ENCODE data around the gene OSBPL5.

The OSBPL5 gene, protein sequence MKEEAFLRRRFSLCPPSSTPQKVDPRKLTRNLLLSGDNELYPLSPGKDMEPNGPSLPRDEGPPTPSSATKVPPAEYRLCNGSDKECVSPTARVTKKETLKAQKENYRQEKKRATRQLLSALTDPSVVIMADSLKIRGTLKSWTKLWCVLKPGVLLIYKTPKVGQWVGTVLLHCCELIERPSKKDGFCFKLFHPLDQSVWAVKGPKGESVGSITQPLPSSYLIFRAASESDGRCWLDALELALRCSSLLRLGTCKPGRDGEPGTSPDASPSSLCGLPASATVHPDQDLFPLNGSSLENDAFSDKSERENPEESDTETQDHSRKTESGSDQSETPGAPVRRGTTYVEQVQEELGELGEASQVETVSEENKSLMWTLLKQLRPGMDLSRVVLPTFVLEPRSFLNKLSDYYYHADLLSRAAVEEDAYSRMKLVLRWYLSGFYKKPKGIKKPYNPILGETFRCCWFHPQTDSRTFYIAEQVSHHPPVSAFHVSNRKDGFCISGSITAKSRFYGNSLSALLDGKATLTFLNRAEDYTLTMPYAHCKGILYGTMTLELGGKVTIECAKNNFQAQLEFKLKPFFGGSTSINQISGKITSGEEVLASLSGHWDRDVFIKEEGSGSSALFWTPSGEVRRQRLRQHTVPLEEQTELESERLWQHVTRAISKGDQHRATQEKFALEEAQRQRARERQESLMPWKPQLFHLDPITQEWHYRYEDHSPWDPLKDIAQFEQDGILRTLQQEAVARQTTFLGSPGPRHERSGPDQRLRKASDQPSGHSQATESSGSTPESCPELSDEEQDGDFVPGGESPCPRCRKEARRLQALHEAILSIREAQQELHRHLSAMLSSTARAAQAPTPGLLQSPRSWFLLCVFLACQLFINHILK

GRCh38 chr11:3165152-3165705 lies at the start of gene OSBPL5:
TSS of gene OSBPL5 (minus strand) at chr11:3165310. CDS start at chr11:3129148, 36,162 bp downstream.
- Histone ChIP-seq H3K9me3 (ENCODE audit: insufficient read depth, low read depth, low read length) (no peaks in the 10 kb centered on the region), H3K4me3 (ENCODE audit: low read length) (peak within 1 kb of the TSS; percentile 78), H3K27ac (ENCODE audit: low read length) (no peak within 1 kb of the TSS), H3K9ac (ENCODE audit: low read depth, low read length) (peak within 1 kb of the TSS; percentile 13; the same call in 1 of the 2 replicates), H3K4me1 (ENCODE audit: insufficient read depth, low read length) (peaks cover 7% of the 10 kb centered on the region; the same call in 1 of the 2 replicates), H3K36me3 (ENCODE audit: insufficient read depth, low read depth, low read length) (no peaks in the 10 kb centered on the region), H3K27me3 (ENCODE audit: insufficient read depth, low read length) (peaks cover 86% of the 10 kb centered on the region)

- Histone ChIP-seq H3K27me3 (ENCODE audit: insufficient read depth, low read length) (peaks cover 13% of the 10 kb centered on the region), H3K36me3 (ENCODE audit: insufficient read depth, low read depth, low read length) (no peaks in the 10 kb centered on the region), H3K4me3 (ENCODE audit: low read length) (no peak overlapping the region), H3K9me3 (ENCODE audit: insufficient read depth, low read depth, low read length) (no peaks in the 10 kb centered on the region), H3K9ac (ENCODE audit: low read depth, low read length) (no peak overlapping the region), H3K27ac (ENCODE audit: low read length) (no peak overlapping the region), H3K4me1 (ENCODE audit: insufficient read depth, low read length) (no peaks in the 10 kb centered on the region; the same call in 1 of the 2 replicates)
Measured at GRCh38 chr11:3214420-3214699, 49.2 kb upstream of the OSBPL5 start.

GRCh38 chr11:3213659-3214419 lies 48.7 kb upstream of the OSBPL5 start:
- H3K36me3 ChIP-seq (ENCODE audit: insufficient read depth, low read depth, low read length), result no peaks in the 10 kb centered on the region
- no peaks in the 10 kb centered on the region; the same call in 1 of the 2 replicates for H3K4me1 ChIP-seq (ENCODE audit: insufficient read depth, low read length)
- no peak overlapping the region for H3K9ac ChIP-seq (ENCODE audit: low read depth, low read length)
- no peak overlapping the region for H3K27ac ChIP-seq (ENCODE audit: low read length)
- no peaks in the 10 kb centered on the region for H3K9me3 ChIP-seq (ENCODE audit: insufficient read depth, low read depth, low read length)
- H3K4me3 ChIP-seq (ENCODE audit: low read length), result no peak overlapping the region; the same call in 1 of the 2 replicates
- H3K27me3 ChIP-seq (ENCODE audit: insufficient read depth, low read length), result peaks cover 18% of the 10 kb centered on the region

GRCh38 chr11:3208272-3208671 lies 43.2 kb upstream of the OSBPL5 start:
- H3K4me3 ChIP-seq (ENCODE audit: low read length), result no peak overlapping the region
- H3K9ac ChIP-seq (ENCODE audit: low read depth, low read length), result no peak overlapping the region
- H3K27me3 ChIP-seq (ENCODE audit: insufficient read depth, low read length), result peaks cover 38% of the 10 kb centered on the region
- H3K9me3 ChIP-seq (ENCODE audit: insufficient read depth, low read depth, low read length), result no peaks in the 10 kb centered on the region
- no peaks in the 10 kb centered on the region for H3K36me3 ChIP-seq (ENCODE audit: insufficient read depth, low read depth, low read length)
- H3K4me1 ChIP-seq (ENCODE audit: insufficient read depth, low read length), result peaks cover 2% of the 10 kb centered on the region; the same call in 1 of the 2 replicates
- no peak overlapping the region for H3K27ac ChIP-seq (ENCODE audit: low read length)

- no peaks in the 10 kb centered on the region for H3K9me3 ChIP-seq (ENCODE audit: insufficient read depth, low read depth, low read length)
- H3K27ac ChIP-seq (ENCODE audit: low read length), result no peak overlapping the region
- H3K27me3 ChIP-seq (ENCODE audit: insufficient read depth, low read length), result peaks cover 44% of the 10 kb centered on the region
- H3K4me3 ChIP-seq (ENCODE audit: low read length), result no peak overlapping the region
- no peak overlapping the region for H3K9ac ChIP-seq (ENCODE audit: low read depth, low read length)
- peaks cover 2% of the 10 kb centered on the region; the same call in 1 of the 2 replicates for H3K4me1 ChIP-seq (ENCODE audit: insufficient read depth, low read length)
- no peaks in the 10 kb centered on the region for H3K36me3 ChIP-seq (ENCODE audit: insufficient read depth, low read depth, low read length)
Measured at GRCh38 chr11:3207526-3208189, 42.5 kb upstream of the OSBPL5 start.

- Histone ChIP-seq H3K9me3 (ENCODE audit: insufficient read depth, low read depth, low read length) (no peaks in the 10 kb centered on the region), H3K36me3 (ENCODE audit: insufficient read depth, low read depth, low read length) (no peaks in the 10 kb centered on the region), H3K4me3 (ENCODE audit: low read length) (no peak overlapping the region), H3K4me1 (ENCODE audit: insufficient read depth, low read length) (peaks cover 2% of the 10 kb centered on the region; the same call in 1 of the 2 replicates), H3K9ac (ENCODE audit: low read depth, low read length) (no peak overlapping the region), H3K27ac (ENCODE audit: low read length) (no peak overlapping the region), H3K27me3 (ENCODE audit: insufficient read depth, low read length) (peaks cover 52% of the 10 kb centered on the region)
Measured at GRCh38 chr11:3206922-3207204, 41.8 kb upstream of the OSBPL5 start.

GRCh38 chr11:3206156-3206921 lies 41.2 kb upstream of the OSBPL5 start:
- Histone ChIP-seq H3K9ac (ENCODE audit: low read depth, low read length) (no peak overlapping the region), H3K27me3 (ENCODE audit: insufficient read depth, low read length) (peaks cover 58% of the 10 kb centered on the region), H3K9me3 (ENCODE audit: insufficient read depth, low read depth, low read length) (no peaks in the 10 kb centered on the region), H3K4me1 (ENCODE audit: insufficient read depth, low read length) (peaks cover 2% of the 10 kb centered on the region; the same call in 1 of the 2 replicates), H3K36me3 (ENCODE audit: insufficient read depth, low read depth, low read length) (no peaks in the 10 kb centered on the region), H3K27ac (ENCODE audit: low read length) (no peak overlapping the region), H3K4me3 (ENCODE audit: low read length) (no peak overlapping the region)

GRCh38 chr11:3205261-3206155 lies 40.4 kb upstream of the OSBPL5 start:
- Histone ChIP-seq H3K36me3 (ENCODE audit: insufficient read depth, low read depth, low read length) (no peaks in the 10 kb centered on the region), H3K9me3 (ENCODE audit: insufficient read depth, low read depth, low read length) (no peaks in the 10 kb centered on the region), H3K9ac (ENCODE audit: low read depth, low read length) (no peak overlapping the region), H3K27ac (ENCODE audit: low read length) (no peak overlapping the region), H3K4me1 (ENCODE audit: insufficient read depth, low read length) (peaks cover 2% of the 10 kb centered on the region; the same call in 1 of the 2 replicates), H3K27me3 (ENCODE audit: insufficient read depth, low read length) (peaks cover 66% of the 10 kb centered on the region), H3K4me3 (ENCODE audit: low read length) (no peak overlapping the region)

DNA sequence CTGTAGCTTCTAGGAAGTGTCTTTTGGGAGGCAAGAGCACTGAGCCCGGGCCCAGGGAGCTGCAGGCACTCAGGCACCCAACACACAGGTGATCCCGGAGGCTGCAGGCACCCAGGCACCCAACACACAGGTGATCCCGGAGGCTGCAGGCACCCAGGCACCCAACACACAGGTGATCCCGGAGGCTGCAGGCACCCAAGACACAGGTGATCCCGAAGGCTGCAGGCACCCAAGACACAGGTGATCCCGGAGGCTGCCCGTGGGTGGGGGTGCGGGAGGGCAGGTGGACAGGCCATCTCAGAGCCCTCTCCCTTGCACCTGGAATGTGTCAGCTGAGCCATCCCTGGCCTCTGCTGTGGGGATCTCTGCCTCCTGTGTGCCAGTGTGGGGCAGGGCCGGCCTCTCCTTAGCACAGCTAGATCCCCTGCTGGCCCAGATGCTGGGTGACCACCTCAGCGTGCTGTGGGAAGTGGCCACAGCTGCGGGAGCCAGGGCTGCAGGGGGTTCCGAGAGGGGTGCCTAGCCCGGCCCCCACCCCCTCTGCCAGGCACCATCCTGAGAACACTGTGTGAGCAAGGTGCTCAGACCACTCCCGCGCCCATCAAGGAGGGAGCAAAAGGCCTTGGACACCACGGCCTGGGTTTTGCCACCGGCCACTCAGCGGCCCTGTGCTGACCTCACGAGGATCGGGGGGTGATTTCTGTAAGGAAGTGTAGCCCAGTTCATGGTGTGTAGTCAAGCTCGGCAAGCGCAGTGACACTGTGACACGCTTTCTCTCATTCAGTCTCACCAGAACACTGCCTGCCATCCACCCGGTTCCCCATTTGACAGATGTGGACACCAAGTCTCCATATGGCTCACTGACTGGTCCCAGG lies 39.3 kb upstream of the OSBPL5 start:
- Histone ChIP-seq H3K36me3 (ENCODE audit: insufficient read depth, low read depth, low read length) (no peaks in the 10 kb centered on the region), H3K4me3 (ENCODE audit: low read length) (no peak overlapping the region), H3K9ac (ENCODE audit: low read depth, low read length) (no peak overlapping the region), H3K9me3 (ENCODE audit: insufficient read depth, low read depth, low read length) (no peaks in the 10 kb centered on the region), H3K27me3 (ENCODE audit: insufficient read depth, low read length) (peaks cover 62% of the 10 kb centered on the region), H3K27ac (ENCODE audit: low read length) (no peak overlapping the region), H3K4me1 (ENCODE audit: insufficient read depth, low read length) (peaks cover 2% of the 10 kb centered on the region; the same call in 1 of the 2 replicates)

Data from iPS-20b (cell line).